GM23338 (cell line): ENCODE measurements around the gene NMRK2. TPM values are rescaled to one million over a fixed set of nuclear protein-coding genes. Genes with fewer than 3 reads are reported as not detected.

Source experiments
- ATAC-seq: fragments of 200-7000 bp; cut with Tn5 transposase; 3 replicates; pipeline ENCODE4 v1.9.1; 2020
- DNase-seq: peaks from one replicate; pipeline ENCODE4 v3.0.0-alpha.2; 2015; ENCODE audit warnings: low spot score
- H2AFZ ChIP-seq: fragments of 200-600 bp; sonication (generic); 2 replicates; pipeline ENCODE4 v1.8.0; 2016; ENCODE audit warnings: antibody characterized with exemption, mild to moderate bottlenecking, moderate library complexity
- H3F3A ChIP-seq: fragments of 200-600 bp; sonication (generic); replicated peaks from 2 replicates; pipeline ENCODE4 v1.8.0; 2017; ENCODE audit warnings: antibody characterized with exemption, mixed run types, low read depth
- H3K27ac ChIP-seq: fragments of 200-600 bp; sonication (generic); 2 replicates; pipeline ENCODE4 v1.6.1; 2016; ENCODE audit warnings: low read depth
- H3K27me3 ChIP-seq: fragments of 200-600 bp; sonication (generic); 2 replicates; pipeline ENCODE4 v1.8.0; 2016; ENCODE audit warnings: mild to moderate bottlenecking, mixed run types, moderate library complexity; ENCODE audit not compliant: insufficient read depth
- H3K36me3 ChIP-seq: fragments of 200-600 bp; sonication (generic); 2 replicates; pipeline ENCODE4 v1.8.0; 2016; ENCODE audit warnings: mild to moderate bottlenecking; ENCODE audit not compliant: insufficient read depth
- H3K4me1 ChIP-seq: fragments of 200-600 bp; sonication (generic); 2 replicates; pipeline ENCODE4 v1.8.0; 2016; ENCODE audit warnings: mild to moderate bottlenecking, moderate library complexity; ENCODE audit not compliant: insufficient read depth
- H3K4me2 ChIP-seq: fragments of 200-600 bp; sonication (generic); 2 replicates; pipeline ENCODE4 v1.7.1; 2017; ENCODE audit warnings: mixed run types
- H3K4me3 ChIP-seq: fragments of 200-600 bp; sonication (generic); 2 replicates; pipeline ENCODE4 v1.6.1; 2016; ENCODE audit warnings: mixed run types
- H3K79me2 ChIP-seq: fragments of 200-600 bp; sonication (generic); replicated peaks from 2 replicates; pipeline ENCODE4 v1.8.0; 2017; ENCODE audit warnings: mild to moderate bottlenecking; ENCODE audit not compliant: insufficient read depth
- H3K9me2 ChIP-seq: fragments of 200-600 bp; sonication (generic); 2 replicates; pipeline ENCODE4 v1.8.0; 2017; ENCODE audit not compliant: insufficient read depth
- H4K20me1 ChIP-seq: fragments of 200-600 bp; sonication (generic); replicated peaks from 2 replicates; pipeline ENCODE4 v1.8.0; 2017; ENCODE audit warnings: mild to moderate bottlenecking; ENCODE audit not compliant: insufficient read depth
- H3K27ac Mint-ChIP-seq: 2 replicates; pipeline ENCODE4 v1.8.0; 2020; ENCODE audit warnings: inconsistent platforms, mild to moderate bottlenecking, moderate library complexity, mixed read lengths
- H3K27me3 Mint-ChIP-seq: 3 replicates; pipeline ENCODE4 v1.8.0; 2022; ENCODE audit warnings: low read depth, mild to moderate bottlenecking, moderate library complexity, mixed read lengths, inconsistent platforms; ENCODE audit not compliant: insufficient read depth, poor library complexity
- H3K36me3 Mint-ChIP-seq: 3 replicates; pipeline ENCODE4 v1.8.0; 2021; ENCODE audit warnings: low read depth, mild to moderate bottlenecking, inconsistent platforms, moderate library complexity, mixed read lengths
- H3K4me1 Mint-ChIP-seq: 3 replicates; pipeline ENCODE4 v1.8.0; 2020; ENCODE audit warnings: mild to moderate bottlenecking, inconsistent platforms, mixed read lengths
- H3K4me3 Mint-ChIP-seq: 3 replicates; pipeline ENCODE4 v1.8.0; 2021; ENCODE audit warnings: moderate library complexity, mild to moderate bottlenecking, inconsistent platforms, mixed read lengths
- H3K9me3 Mint-ChIP-seq: 3 replicates; pipeline ENCODE4 v1.8.0; 2020; ENCODE audit warnings: moderate library complexity, mild to moderate bottlenecking, inconsistent platforms, mixed read lengths
- CREB1 ChIP-seq: fragments of 250-450 bp; sonication (Bioruptor Pico); IDR thresholded peaks from 2 replicates; pipeline ENCODE4 v1.5.0; 2020; ENCODE audit warnings: low read depth, mild to moderate bottlenecking, moderate library complexity
- EZH2 ChIP-seq: fragments of 200-600 bp; sonication (generic); IDR thresholded peaks from one replicate; pipeline ENCODE4 v1.8.0; 2017; ENCODE audit warnings: antibody characterized with exemption, mild to moderate bottlenecking, low read depth; ENCODE audit not compliant: unreplicated experiment
- JUNB ChIP-seq: IDR thresholded peaks from one replicate; pipeline ENCODE4 v1.6.1; 2016; ENCODE audit warnings: antibody characterized with exemption; ENCODE audit not compliant: unreplicated experiment
- NANOG ChIP-seq: IDR thresholded peaks from 2 replicates; pipeline ENCODE4 v1.6.1; 2016; ENCODE audit warnings: antibody characterized with exemption, borderline replicate concordance
- STAT1 ChIP-seq: IDR thresholded peaks from one replicate; pipeline ENCODE4 v1.6.1; 2016; ENCODE audit warnings: antibody characterized with exemption; ENCODE audit not compliant: unreplicated experiment
- ZNF114 ChIP-seq: fragments of 250-450 bp; sonication (Bioruptor Pico); IDR thresholded peaks from 2 replicates; pipeline ENCODE4 v1.5.0; 2020; ENCODE audit warnings: mild to moderate bottlenecking, moderate library complexity
- polyA plus RNA-seq: library from polyadenylated mRNA; unstranded; fragments of >200 nt; fragmentation: Nextera tagmentation; extraction: Ambion mirVana; gene quantifications from 2 replicates; pipeline ENCODE4 v1.2.1, GENCODE V29; 2016
- total RNA-seq: library from RNA; depleted of rRNA; stranded (reverse); fragments of >200 nt; shearing (Covaris generic); gene quantifications from 2 replicates; pipeline ENCODE4 v1.2.3, GENCODE V29; 2014
- TF ChIP-seq, protein P1 (sequence below): IDR thresholded peaks from one replicate; pipeline ENCODE4 v1.6.1; 2018; ENCODE audit warnings: antibody characterized with exemption; ENCODE audit not compliant: unreplicated experiment
- TF ChIP-seq, protein P2 (sequence below), 2 experiments: fragments of 200-600 bp in 1 of 2; sonication (generic) in 1 of 2; conservative IDR thresholded peaks; 2 replicates each; pipeline versions ENCODE4 v1.5.1 to v1.6.1; 2016 to 2017; ENCODE audit warnings: antibody characterized with exemption in 2 of 2, low read depth in 2 of 2, mild to moderate bottlenecking in 2 of 2, moderate library complexity in 1 of 2
- TF ChIP-seq, protein P3 (sequence below): IDR thresholded peaks from 2 replicates; pipeline ENCODE4 v1.6.1; 2016; ENCODE audit warnings: antibody characterized with exemption
- TF ChIP-seq, protein P4 (sequence below): fragments of 250-450 bp; sonication (Bioruptor Pico); IDR thresholded peaks from 2 replicates; pipeline ENCODE4 v1.5.0; 2020; ENCODE audit warnings: mild to moderate bottlenecking, moderate library complexity

NMRK2 gene
- total and polyA plus RNA-seq, 2 experiments from 2014 or later: 55.9 to 65.3 TPM

DNA sequence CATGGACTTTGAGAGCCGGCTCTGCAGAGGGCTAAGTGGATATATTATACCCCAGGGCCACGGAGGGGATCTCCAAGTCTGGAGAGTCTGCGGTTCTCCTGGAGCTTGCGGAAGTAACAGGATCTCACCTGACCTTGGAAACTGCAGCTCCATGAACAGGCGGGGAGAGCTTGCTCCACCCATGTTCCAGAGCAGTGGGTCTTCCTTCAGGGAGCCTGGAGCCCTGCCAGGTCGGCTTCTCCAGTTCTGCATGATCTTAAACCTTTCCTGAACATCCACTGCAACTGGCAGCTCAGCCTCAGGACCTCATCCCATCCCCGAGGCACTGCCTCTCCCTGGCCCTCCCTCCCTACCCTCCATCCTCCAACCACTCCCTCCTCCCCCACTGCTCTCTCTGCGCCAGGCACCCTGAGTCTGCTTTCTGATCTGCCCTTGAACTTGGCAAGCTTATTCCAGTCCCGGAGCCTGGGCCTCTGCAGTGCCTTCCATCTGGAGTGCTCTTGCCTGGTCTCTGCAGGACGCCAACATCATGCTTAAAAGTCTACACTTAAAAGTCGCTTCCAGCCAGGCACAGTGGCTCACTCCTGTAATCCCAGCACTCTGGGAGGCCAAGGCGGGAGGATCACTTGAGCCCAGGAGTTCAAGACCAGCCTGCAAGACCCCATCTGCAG is 39.2 kb upstream of the NMRK2 start:
- TF ChIP-seq EZH2: no peak
- TF ChIP-seq ZNF114 (CRISPR knock-in tag): no peak
- TF ChIP-seq, protein P1, sequence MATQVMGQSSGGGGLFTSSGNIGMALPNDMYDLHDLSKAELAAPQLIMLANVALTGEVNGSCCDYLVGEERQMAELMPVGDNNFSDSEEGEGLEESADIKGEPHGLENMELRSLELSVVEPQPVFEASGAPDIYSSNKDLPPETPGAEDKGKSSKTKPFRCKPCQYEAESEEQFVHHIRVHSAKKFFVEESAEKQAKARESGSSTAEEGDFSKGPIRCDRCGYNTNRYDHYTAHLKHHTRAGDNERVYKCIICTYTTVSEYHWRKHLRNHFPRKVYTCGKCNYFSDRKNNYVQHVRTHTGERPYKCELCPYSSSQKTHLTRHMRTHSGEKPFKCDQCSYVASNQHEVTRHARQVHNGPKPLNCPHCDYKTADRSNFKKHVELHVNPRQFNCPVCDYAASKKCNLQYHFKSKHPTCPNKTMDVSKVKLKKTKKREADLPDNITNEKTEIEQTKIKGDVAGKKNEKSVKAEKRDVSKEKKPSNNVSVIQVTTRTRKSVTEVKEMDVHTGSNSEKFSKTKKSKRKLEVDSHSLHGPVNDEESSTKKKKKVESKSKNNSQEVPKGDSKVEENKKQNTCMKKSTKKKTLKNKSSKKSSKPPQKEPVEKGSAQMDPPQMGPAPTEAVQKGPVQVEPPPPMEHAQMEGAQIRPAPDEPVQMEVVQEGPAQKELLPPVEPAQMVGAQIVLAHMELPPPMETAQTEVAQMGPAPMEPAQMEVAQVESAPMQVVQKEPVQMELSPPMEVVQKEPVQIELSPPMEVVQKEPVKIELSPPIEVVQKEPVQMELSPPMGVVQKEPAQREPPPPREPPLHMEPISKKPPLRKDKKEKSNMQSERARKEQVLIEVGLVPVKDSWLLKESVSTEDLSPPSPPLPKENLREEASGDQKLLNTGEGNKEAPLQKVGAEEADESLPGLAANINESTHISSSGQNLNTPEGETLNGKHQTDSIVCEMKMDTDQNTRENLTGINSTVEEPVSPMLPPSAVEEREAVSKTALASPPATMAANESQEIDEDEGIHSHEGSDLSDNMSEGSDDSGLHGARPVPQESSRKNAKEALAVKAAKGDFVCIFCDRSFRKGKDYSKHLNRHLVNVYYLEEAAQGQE: no peak
- TF ChIP-seq JUNB: no peak
- TF ChIP-seq STAT1: no peak
- TF ChIP-seq, protein P2, sequence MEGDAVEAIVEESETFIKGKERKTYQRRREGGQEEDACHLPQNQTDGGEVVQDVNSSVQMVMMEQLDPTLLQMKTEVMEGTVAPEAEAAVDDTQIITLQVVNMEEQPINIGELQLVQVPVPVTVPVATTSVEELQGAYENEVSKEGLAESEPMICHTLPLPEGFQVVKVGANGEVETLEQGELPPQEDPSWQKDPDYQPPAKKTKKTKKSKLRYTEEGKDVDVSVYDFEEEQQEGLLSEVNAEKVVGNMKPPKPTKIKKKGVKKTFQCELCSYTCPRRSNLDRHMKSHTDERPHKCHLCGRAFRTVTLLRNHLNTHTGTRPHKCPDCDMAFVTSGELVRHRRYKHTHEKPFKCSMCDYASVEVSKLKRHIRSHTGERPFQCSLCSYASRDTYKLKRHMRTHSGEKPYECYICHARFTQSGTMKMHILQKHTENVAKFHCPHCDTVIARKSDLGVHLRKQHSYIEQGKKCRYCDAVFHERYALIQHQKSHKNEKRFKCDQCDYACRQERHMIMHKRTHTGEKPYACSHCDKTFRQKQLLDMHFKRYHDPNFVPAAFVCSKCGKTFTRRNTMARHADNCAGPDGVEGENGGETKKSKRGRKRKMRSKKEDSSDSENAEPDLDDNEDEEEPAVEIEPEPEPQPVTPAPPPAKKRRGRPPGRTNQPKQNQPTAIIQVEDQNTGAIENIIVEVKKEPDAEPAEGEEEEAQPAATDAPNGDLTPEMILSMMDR (conservative IDR thresholded peaks at IDR 0.05; ENCODE audit: low read depth in 2 of 2): no peak
- no peak for TF ChIP-seq NANOG
- TF ChIP-seq CREB1: no peak
- TF ChIP-seq, protein P3, sequence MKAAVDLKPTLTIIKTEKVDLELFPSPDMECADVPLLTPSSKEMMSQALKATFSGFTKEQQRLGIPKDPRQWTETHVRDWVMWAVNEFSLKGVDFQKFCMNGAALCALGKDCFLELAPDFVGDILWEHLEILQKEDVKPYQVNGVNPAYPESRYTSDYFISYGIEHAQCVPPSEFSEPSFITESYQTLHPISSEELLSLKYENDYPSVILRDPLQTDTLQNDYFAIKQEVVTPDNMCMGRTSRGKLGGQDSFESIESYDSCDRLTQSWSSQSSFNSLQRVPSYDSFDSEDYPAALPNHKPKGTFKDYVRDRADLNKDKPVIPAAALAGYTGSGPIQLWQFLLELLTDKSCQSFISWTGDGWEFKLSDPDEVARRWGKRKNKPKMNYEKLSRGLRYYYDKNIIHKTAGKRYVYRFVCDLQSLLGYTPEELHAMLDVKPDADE: no peak
- TF ChIP-seq, protein P4, sequence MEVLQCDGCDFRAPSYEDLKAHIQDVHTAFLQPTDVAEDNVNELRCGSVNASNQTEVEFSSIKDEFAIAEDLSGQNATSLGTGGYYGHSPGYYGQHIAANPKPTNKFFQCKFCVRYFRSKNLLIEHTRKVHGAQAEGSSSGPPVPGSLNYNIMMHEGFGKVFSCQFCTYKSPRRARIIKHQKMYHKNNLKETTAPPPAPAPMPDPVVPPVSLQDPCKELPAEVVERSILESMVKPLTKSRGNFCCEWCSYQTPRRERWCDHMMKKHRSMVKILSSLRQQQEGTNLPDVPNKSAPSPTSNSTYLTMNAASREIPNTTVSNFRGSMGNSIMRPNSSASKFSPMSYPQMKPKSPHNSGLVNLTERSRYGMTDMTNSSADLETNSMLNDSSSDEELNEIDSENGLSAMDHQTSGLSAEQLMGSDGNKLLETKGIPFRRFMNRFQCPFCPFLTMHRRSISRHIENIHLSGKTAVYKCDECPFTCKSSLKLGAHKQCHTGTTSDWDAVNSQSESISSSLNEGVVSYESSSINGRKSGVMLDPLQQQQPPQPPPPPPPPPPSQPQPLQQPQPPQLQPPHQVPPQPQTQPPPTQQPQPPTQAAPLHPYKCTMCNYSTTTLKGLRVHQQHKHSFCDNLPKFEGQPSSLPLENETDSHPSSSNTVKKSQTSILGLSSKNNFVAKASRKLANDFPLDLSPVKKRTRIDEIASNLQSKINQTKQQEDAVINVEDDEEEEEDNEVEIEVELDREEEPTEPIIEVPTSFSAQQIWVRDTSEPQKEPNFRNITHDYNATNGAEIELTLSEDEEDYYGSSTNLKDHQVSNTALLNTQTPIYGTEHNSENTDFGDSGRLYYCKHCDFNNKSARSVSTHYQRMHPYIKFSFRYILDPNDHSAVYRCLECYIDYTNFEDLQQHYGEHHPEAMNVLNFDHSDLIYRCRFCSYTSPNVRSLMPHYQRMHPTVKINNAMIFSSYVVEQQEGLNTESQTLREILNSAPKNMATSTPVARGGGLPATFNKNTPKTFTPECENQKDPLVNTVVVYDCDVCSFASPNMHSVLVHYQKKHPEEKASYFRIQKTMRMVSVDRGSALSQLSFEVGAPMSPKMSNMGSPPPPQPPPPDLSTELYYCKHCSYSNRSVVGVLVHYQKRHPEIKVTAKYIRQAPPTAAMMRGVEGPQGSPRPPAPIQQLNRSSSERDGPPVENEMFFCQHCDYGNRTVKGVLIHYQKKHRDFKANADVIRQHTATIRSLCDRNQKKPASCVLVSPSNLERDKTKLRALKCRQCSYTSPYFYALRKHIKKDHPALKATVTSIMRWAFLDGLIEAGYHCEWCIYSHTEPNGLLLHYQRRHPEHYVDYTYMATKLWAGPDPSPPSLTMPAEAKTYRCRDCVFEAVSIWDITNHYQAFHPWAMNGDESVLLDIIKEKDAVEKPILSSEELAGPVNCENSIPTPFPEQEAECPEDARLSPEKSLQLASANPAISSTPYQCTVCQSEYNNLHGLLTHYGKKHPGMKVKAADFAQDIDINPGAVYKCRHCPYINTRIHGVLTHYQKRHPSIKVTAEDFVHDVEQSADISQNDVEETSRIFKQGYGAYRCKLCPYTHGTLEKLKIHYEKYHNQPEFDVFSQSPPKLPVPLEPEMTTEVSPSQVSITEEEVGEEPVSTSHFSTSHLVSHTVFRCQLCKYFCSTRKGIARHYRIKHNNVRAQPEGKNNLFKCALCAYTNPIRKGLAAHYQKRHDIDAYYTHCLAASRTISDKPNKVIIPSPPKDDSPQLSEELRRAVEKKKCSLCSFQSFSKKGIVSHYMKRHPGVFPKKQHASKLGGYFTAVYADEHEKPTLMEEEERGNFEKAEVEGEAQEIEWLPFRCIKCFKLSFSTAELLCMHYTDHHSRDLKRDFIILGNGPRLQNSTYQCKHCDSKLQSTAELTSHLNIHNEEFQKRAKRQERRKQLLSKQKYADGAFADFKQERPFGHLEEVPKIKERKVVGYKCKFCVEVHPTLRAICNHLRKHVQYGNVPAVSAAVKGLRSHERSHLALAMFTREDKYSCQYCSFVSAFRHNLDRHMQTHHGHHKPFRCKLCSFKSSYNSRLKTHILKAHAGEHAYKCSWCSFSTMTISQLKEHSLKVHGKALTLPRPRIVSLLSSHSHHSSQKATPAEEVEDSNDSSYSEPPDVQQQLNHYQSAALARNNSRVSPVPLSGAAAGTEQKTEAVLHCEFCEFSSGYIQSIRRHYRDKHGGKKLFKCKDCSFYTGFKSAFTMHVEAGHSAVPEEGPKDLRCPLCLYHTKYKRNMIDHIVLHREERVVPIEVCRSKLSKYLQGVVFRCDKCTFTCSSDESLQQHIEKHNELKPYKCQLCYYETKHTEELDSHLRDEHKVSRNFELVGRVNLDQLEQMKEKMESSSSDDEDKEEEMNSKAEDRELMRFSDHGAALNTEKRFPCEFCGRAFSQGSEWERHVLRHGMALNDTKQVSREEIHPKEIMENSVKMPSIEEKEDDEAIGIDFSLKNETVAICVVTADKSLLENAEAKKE (CRISPR knock-in tag): no peak

More for the DNA sequence above, 39.2 kb upstream of the NMRK2 start:
- no peaks in the 10 kb centered on the region for H3K4me1 Mint-ChIP-seq
- Histone ChIP-seq H3K4me3 (no peak overlapping the region), H4K20me1 (peaks cover 3% of the 10 kb centered on the region; the same call in 1 of the 2 replicates), H3F3A (no peaks in the 10 kb centered on the region), H3K79me2 (no peaks in the 10 kb centered on the region), H3K27ac (no peak overlapping the region), H3K4me2 (no peak overlapping the region), H3K9me2 (no peaks in the 10 kb centered on the region), H3K27me3 (no peaks in the 10 kb centered on the region), H3K36me3 (peaks cover 8% of the 10 kb centered on the region), H3K4me1 (no peaks in the 10 kb centered on the region), H2AFZ (no peak overlapping the region)
- ATAC-seq (no peak), DNase-seq (no peak)
- H3K27ac Mint-ChIP-seq: no peak overlapping the region
- H3K36me3 Mint-ChIP-seq: peaks cover 11% of the 10 kb centered on the region
- peaks cover 5% of the 10 kb centered on the region for H3K9me3 Mint-ChIP-seq
- H3K27me3 Mint-ChIP-seq: peaks cover 4% of the 10 kb centered on the region
- no peak overlapping the region for H3K4me3 Mint-ChIP-seq
